HG03432 (cell line): ENCODE results near the gene PADI4.
A peak's percentile ranks its signal among the peaks of the same experiment; 100 is the strongest.

ENCODE experiments used
- ATAC-seq: cut with Tn5 transposase; IDR thresholded peaks from one replicate; pipeline ENCODE4 v1.9.1; 2021; ENCODE audit warnings: mild to moderate bottlenecking, moderate library complexity; ENCODE audit not compliant: unreplicated experiment

The PADI4 gene

GRCh38 chr1:17347769-17348592 lies 40.0 kb downstream of the PADI4 start:
- no peak for ATAC-seq

GRCh38 chr1:17348593-17349234 lies 40.7 kb downstream of the PADI4 start:
- ATAC-seq: peak; percentile 60

DNA sequence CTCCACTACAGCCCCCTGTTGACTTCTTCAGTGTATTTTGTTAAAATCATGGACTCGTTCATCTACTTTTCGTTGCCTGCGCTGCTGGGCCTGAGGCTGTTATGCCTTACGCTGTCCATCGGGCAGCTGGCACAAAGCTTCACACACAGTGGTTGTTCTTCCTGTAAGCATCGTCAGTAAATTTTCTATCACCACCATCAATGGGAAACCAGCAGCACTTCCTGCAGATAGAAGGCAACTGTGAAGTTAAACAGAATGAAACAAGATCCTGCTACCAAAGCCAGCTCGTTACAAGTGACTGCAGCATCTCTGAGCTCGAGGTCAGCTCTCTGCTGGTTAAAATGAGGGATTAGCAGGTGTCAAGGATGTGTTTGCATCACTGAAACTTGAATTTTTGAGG lies 42.1 kb downstream of the PADI4 start:
- ATAC-seq: no peak

DNA sequence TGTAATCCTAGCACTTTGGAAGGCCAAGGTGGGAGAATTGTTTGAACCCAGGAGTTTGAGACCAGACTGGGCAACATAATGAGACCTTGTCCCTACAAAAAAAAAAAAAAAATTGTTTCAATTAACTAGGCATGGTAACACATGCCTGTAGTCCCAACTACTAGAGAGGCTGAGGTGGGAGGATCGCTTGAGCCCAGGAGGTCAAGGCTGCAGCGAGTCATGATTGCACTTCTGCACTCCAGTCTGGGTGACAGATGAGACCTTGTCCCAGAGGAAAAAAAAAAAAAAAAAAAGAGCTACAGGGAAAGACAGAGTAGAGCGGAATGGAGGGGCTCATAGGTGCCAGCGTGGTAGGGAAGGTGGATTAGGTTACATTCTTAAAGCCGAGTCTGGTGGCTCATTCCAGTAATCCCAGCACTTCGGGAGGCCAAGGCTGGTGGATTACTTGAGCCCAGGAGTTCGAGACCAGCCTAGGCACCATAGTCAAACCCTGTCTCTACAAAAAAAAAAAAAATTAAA lies 43.0 kb downstream of the PADI4 start:
- ATAC-seq: no peak

DNA sequence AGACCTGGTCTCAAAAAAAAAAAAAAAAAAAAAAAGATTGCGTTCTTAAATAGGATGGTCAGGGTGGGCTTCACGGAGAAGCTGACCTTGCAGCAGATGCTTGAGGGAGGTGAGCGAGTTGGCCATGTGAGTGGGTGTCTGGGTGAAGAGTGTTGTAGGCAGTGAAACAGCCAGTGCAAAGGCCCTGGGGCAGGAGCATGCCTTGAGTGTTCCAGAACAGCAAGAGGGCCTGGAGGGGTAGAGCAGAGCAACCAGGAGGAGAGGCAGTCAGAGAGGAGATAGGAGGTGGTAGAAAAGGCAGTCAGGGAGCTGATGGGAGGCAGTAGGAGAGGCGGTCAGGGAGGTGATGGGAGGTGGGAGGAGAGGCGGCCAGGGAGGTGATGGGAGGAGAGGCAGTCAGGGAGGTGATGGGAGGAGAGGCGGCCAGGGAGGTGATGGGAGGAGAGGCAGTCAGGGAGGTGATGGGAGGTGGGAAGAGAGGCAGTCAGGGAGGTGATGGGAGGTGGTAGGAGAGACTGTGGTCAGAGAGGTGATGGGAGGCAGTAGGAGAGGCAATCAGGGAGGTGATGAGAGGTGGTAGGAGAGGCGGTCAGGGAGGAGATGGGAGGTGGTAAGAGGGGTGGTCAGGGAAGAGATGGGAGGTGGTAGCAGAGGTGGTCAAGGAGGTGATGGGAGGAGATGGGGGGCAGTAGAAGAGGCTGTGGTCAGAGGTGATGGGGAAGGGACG lies 43.8 kb downstream of the PADI4 start:
- ATAC-seq: no peak

- no peak for ATAC-seq
These were observed 44.5 kb downstream of the PADI4 start for GRCh38 chr1:17352419-17352909.

GRCh38 chr1:17355898-17356297 lies 47.9 kb downstream of the PADI4 start:
- no peak for ATAC-seq

DNA sequence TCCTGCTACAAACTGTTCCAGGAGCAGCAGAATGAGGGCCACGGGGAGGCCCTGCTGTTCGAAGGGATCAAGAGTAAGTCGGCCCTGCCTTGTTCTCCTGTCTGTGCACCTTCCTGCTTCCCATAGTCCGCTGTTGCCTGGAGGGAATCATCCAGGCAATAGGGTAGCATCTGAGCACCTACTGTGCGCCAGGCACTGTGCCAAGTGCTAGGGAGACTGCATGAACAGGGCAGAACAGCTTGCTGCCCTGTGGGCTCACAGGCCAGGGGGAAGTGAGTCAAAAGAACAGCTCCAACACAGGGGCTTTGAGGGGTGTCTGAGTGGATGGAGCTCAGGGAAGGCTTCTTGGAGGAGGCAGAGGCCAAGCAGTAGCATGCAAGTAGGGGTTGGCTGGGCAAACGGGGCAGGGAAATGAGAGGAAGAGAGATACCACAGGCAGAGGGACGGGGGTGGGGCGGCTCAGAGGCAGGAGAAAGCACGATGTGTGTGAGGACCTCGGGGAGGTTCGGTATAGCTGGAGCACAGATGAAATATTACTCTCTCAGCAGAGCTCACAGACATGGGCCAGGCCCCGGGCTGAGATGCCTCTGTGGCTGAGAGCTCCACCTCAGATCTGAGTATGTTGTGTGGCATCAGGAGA lies 48.5 kb downstream of the PADI4 start:
- no peak for ATAC-seq

GRCh38 chr1:17358557-17358956 lies 50.6 kb downstream of the PADI4 start:
- no peak for ATAC-seq

- ATAC-seq: no peak
These were observed 51.0 kb downstream of the PADI4 start for GRCh38 chr1:17359031-17359430.

DNA sequence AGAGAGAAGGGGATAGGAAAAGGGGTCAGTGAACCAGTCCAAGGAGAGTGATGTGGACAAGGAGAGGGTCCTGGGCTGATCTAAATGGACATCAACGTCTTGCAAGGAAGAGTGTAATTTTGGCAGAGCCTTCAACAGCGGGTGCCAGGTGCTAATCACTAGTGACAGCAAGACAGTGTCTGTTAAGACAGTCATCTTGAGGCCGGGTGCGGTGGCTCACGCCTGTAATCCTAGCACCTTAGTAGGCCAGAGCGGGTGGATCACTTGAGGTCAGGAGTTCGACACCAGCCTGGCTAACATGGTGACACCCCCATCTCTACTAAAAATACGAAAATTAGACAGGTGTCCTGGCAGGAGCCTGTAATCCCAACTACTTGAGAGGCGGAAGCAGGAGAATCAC lies 51.8 kb downstream of the PADI4 start:
- ATAC-seq: no peak

GRCh38 chr1:17360272-17360956 lies 52.4 kb downstream of the PADI4 start:
- ATAC-seq: no peak

GRCh38 chr1:17361687-17362086 lies 53.7 kb downstream of the PADI4 start:
- no peak for ATAC-seq

DNA sequence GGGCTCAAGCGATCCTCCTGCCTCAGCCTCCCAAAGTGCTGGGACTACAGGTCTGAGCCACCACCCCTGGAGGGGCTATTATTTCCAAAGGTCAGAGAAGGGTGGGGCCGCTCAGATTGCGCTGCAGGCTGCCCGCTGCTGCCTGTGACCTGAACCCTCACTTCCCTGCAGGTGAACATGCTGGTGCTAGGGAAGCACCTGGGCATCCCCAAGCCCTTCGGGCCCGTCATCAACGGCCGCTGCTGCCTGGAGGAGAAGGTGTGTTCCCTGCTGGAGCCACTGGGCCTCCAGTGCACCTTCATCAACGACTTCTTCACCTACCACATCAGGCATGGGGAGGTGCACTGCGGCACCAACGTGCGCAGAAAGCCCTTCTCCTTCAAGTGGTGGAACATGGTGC lies 55.4 kb downstream of the PADI4 start:
- ATAC-seq: no peak

DNA sequence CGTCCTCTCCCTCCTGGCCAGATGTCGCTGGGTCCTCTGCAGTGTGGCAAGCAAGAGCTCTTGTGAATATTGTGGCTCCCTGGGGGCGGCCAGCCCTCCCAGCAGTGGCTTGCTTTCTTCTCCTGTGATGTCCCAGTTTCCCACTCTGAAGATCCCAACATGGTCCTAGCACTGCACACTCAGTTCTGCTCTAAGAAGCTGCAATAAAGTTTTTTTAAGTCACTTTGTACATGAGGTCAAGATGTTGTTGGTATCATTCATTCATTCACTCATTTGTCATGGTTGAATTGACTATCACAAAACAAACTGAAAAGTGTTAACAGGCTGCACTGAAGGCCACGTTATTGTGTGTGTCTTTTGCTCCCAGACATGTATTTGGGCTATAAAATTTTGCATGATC lies 55.8 kb downstream of the PADI4 start:
- no peak for ATAC-seq

DNA sequence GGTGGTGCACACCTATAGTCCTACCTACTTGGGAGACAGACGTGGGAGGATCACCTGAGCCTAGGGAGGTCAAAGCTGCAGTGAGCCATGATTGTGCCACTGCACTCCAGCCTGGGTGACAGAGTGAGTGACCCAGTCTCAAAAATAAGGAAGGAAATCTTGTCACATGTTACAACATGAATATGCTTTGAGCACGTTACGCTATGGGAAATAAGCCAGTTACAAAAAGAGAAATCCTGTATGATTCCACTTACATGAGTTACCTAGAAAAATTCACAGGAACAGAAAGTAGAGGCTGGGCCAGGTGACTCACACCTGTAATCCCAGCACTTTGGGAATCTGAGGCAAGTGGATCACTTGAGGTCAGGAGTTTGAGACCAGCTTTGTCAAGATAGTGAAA lies 57.3 kb downstream of the PADI4 start:
- no peak for ATAC-seq

- ATAC-seq: no peak
These were observed 61.5 kb downstream of the PADI4 start for GRCh38 chr1:17369466-17369865.

DNA sequence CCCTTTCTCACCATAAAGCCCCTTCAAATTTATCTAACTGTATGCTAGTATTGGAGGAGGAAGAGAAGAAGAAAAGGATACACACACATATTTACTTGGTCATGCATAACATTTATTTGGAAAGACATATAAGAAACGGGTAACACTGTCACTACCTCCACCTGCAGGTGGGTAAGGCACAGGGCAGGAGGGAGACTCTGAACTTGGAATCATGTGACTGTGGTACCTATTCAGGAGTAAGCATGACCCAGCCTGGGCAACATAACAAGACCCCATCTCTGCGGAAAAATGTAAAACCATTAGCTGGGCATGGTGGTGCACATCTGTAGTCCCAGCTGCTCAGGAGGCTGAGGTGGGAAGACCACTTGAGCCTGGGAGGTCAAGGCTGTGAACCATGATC lies 62.6 kb downstream of the PADI4 start:
- no peak for ATAC-seq

DNA sequence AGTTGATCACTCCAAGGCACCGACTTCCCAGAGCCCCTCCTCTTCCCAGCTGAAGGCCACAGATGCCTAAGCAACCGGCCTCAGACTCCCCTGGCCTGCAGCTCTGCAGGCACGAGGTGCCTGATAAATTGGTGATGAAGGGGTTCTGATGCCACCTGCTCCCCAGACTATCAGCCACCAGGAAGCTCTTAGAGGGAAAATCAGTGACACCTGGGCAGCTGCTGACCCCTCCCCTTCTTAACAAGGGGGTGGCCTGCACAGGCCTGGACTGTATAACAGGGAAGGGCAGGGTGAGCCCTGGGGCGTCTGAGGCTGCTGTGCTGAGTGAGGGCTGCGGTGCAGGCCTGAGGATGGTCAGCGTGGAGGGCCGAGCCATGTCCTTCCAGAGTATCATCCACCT lies 63.9 kb downstream of the PADI4 start, which contains the start of gene PADI6:
PADI6 (plus strand) TSS at position 301 of the 400 bp plus-strand sequence; CDS start at position 351, 50 bp downstream.
- ATAC-seq: no peak

- ATAC-seq: no peak
These were observed 65.0 kb downstream of the PADI4 start for GRCh38 chr1:17372955-17373354.
